ENCODE measurements around the gene RAP1GAP2.

DNA sequence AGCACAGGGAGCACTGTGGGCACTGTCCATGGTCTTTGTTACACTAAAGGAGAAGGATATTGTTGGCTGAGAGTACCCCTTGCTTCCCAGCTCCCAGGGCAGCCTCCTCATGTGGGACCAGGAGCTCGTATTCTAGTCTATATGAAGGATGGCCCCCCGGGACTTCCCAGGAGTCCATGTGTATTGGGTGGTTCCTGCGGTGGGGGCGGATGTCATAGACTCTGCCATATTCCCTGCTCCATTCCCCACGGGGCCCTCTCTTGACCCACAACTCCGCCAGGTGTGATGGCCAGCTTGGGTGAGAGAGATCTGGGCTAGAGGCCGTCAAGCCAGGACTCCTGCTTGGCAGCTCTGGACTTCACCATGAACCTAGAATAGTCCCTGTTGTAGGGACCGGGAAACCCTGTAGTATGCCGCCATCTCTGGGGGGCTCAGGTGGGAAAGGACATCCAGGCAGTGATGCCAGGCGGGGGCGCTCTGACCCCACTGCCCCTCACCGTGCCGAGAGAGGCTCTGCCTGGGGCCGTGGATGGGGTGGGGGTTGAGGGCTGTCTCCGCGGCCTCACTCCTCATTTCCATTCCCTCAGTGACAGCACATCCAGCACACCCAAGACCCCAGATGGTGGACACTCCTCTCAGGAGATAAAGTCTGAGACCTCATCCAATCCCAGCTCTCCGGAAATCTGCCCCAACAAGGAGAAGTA, 229.3 kb downstream of the RAP1GAP2 start:
- TF ChIP-seq EZH2 (IDR thresholded peaks at IDR 0.05; ENCODE audit: insufficient read depth, poor library complexity, severe bottlenecking): no peak
- no peak for TF ChIP-seq EZH2phosphoT487 (IDR thresholded peaks at IDR 0.05; ENCODE audit: insufficient read depth, low read depth)
